Ammon's horn (tissue), 1 donor: ENCODE results near the gene SYNE4.
"Not testable (repeated sequence)": the region's sequence is repeated elsewhere in the genome, so short reads cannot be mapped to it uniquely, and the experiment has no call there.

ENCODE experiments used
- DNase-seq: peaks from one replicate; pipeline ENCODE4 v3.0.0-alpha.2; 2016; ENCODE audit warnings: low spot score

SYNE4 gene

DNA sequence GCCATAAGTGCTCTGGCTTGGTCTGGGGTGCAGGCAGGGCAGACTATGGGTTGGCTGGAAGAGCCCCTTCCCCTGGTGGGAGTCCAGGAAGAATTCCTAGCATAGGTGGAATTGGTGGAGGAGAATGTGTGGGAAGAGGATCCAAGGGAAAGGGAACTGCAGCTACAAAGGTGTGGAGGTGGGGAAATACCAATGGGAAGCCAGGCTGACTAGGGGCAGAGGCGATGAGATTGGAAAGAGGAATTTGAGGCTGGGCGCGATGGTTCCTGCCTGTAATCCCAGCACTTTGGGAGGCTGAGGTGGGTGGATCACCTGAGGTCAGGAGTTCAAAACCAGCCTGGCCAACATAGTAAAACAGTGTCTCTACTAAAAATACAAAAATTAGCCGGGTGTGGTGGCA lies 18.5 kb downstream of the SYNE4 start:
- DNase-seq: no peak

DNA sequence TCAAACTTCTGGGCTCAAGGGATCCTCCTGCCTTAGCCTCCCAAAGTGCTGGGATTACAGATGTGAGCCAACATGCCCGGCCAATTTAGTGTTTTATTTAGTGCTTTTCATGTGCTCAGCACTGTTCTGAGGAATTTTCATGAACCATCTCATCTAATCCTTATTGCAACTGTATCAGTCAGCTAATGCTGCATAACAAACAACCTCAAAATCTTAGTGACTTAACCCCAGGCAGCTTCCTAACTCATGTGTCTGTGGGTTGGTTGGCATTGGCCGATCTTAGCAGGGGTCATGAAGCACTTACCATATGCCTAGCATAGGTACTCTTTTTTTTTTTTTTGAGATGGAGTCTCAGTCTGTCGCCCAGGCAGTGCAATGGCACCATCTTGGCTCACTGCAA lies 19.8 kb downstream of the SYNE4 start:
- DNase-seq: no peak

DNA sequence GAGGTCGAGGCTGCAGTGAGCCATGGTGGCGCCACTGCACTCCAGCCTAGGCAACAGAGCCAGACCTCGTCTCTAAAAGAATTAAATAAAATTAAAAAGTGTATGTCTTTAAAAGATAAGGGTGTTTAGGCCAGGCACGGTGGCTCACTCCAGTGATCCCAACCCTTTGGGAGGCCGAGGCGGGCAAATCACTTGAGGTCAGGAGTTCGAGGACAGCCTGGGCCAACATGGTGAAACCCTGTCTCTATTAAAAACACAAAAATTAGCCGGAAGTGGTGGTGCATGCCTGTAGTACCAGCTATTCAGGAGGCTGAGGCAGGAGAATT lies 21.1 kb downstream of the SYNE4 start:
- DNase-seq: no peak

DNA sequence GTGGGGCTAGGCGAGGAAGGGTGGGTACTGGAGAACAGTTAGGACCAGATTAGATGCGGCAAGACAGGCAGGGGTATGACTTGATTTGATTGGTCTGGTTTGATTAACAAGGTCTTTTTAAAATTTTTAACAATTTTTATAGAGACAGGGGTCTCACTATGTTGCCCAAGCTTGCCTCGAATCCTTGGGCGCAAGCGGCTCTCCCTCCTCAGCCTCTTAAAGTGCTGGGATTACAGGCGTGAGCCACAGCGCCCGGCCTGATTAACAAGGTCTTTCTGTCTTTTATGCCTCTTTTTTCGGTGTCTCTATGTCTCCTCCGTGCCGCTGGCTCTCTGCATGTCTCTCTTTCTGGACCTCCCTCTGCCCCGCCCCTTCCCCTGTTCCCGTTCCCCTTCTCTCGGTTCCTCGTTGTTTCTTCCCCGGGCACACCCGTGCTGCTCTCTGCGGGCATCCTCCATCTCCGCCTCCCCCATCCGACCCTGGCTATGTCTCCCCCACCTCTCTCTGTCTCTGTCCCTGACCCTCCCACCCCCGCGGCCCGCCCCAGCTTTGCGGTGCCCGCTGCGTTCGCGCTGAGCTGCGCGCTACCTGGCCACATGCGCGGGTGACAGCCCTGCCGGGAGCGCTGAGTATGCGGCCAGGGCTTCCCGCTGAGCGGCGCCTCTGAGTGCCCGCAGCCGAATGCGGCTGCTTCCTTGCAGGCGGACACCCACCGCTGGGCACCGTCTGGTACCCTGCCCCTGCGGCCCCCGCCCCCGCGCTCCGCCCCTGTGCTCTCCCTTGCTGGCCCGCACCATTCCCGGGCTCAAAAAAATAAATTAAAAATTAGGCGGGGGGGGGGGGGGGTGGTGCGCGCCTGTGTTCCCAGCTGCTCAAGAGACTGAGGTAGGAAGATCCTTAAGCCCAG lies 21.7 kb downstream of the SYNE4 start:
- DNase-seq: peak; percentile 55

DNA sequence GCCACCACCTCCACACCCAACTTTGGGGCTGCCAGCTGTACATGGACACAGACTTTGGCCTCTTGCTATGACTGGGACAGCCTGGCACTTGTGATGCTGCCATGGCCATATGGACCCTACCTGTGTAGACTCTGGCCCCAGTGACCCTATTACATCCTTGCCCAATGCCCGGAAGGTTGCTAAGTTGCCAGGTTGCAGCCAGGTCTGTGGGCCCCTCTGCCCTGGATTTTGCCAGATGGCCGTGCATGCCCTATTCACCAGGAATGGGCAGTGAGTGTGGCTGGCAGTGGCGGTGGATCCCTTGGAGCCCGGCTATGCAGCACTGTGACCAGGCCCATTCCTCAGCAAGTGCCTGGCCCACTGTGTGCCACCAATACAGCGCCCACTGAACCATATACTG lies 22.5 kb downstream of the SYNE4 start:
- no peak for DNase-seq

DNA sequence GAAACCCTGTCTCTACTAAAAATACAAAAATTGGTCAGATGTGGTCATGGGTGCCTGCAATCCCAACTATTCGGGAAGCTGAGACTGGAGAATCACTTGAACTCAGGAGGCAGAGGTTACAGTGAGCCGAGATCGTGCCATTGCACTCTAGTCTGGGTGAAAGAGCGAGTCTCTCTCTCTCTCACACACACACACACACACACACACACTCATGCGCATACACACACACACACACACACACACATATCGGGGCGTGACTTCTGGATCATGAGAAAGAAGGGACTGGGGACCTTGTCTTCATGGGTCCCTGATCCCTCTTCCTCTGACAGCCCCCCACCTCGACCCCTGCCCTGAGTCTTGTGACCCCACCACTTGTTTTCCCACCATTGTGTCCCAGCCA lies 25.4 kb downstream of the SYNE4 start:
- DNase-seq: no peak

DNA sequence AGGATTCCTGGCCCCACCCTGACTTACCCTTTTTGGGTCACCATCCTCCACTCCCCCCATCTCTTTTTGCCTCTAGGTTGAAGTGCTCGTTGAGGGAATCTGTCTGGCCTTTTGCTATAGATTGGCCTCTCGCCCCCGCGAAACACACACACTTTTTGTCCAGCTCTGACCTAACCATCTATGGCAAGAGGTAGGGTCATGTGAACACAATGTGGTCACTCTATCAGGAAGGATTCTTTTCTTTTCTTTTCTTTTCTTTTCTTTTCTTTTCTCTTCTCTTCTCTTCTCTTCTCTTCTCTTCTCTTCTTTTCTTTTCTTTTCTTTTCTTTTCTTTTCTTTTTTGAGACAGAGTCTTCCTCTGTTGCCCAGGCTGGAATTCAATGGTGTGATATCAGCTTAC lies 27.6 kb downstream of the SYNE4 start:
- DNase-seq: not testable (repeated sequence)

DNA sequence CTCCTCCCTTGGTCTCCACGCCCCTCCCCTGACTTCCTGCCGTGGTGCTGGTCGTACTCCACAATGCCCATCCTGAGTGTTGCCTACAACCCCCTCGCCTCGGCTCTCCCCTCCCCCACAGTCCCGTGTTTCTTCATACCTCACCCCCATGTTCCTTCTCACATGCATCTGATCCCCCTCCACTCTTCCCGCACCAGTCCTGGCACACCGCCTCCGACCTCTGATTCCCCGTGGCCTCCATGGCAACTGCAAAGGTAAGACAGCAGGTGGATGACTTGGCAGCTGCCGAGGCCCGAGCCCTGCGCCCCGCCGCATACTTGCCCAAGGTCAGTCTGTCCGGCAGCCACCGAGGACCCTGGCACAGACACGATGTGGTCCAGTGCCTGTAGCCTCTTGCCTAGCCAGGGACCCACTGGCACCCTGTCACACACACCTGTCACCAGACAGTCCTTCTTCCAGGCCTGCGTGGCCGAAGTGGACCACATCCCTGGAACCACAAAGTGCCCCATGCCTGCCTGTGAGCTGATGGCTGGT lies 29.7 kb downstream of the SYNE4 start:
- no peak for DNase-seq

DNA sequence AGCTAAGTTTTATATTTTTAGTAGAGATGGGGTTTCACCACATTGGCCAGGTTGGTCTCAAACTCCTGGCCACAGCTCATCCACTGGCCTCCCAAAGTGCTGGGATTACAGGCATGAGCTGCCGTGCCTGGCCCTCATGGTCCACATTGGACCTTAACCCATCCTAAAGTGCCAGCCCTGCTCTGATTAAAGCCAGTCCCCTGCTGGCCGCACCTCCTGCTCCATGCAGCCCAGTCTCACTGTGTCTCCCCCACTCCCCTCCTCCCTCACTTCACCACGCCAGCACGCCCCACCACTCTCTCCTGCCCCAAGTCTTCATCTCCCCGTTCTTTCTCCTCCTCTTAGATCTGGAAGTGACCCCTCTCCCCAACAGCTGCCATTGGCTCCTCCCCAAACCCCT lies 30.3 kb downstream of the SYNE4 start:
- no peak for DNase-seq

DNA sequence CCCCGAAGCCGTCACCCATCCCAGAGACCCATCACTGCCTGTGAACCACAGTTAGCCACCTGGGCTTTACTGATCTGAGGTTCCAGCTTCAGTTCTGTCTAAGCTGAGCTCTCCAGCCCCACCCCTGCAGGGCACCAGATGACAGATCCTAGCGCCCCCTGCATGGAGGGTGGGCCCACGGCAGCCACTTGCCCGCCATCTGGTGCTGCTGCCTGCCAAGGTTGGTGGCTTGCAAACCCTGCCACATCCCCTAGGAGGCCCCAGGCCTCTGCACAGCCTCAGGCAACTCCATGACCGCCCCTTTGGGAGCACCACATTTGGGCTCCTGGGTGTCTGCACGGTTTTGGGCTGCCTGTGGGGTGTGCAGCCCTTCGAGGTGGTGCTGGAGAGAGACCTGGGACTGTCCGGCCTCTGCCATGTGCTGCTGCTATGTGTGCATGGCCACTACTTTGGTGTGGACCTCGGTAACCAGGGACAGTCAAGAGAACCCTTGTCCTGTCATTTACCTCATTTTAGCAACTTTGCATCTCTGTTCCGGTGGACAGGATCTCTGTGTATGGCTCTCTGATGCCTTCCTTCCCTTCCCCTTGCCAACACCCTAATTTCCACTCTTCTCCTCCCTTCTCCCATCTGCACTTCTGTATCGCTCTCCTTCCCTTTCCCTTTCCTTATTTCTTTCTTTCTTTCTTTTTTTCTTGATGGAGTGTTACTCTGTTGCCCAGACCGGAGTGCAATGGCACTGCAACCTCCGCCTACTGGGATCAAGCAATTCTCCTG lies 31.0 kb downstream of the SYNE4 start:
- DNase-seq: no peak

DNA sequence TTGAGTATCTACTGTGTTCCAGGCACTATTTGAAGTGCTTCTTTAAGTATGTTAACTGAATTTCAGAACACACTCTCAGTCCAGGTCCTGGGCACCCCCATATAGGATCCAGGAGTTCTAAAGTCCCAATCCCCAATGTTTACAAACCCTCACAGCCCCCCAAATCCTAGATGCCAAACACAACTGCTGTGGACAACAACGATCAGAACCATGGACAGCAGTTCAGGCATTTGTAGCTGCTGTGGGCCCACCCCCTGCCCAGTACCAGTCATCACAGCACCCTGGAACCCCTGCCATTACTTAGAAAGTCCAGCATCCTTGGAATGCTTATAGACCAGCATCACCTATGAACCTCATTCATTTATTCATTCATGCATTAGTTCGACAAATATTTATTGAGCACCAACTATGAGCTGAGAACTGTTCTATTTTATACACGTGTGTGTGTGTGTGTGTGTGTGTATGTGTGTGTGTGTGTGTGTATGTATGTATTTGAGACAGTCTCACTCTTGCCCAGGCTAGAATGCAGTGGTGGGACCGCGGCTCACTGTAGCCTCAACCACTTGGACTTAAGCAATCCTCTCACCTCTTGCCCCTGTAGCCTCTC lies 32.9 kb downstream of the SYNE4 start:
- DNase-seq: no peak

DNA sequence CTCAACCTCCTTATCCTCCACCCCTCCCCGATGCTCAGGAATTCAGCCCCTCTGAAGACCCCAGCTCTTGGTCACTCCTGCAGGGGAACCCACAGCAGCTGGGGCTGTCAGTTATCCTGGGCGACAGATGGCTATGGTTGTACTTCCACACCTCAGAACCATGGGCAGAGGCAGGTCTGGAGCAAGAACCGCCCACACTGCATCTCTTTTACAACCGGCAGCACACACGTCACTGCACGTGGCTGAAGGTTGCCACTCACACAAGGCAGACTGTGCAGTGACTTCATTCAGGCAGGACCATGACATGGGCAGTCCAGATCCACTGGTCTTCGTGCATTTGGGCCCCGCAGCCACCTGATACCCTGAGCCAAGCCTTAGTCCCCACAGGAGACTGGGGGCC lies 35.1 kb downstream of the SYNE4 start:
- DNase-seq: no peak

DNA sequence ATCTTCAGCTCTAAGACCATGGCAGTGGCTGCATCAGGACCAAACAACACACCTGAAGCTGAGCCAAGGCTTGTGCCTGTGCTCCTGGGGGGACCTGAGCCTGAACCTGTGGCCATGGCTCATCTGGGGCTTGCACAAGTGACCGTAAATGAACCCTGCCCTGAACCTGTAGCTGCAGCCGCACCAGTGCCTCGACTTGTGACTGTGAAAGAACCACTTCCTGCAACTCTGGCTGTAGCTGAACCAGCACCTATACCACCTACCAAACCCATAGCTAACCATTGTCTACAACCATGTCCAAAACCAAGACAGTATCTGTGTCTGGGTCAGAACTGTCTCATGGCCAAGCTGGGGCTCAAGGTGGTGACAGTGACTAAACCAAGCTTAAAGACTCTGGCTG lies 41.8 kb downstream of the SYNE4 start:
- DNase-seq: no peak

DNA sequence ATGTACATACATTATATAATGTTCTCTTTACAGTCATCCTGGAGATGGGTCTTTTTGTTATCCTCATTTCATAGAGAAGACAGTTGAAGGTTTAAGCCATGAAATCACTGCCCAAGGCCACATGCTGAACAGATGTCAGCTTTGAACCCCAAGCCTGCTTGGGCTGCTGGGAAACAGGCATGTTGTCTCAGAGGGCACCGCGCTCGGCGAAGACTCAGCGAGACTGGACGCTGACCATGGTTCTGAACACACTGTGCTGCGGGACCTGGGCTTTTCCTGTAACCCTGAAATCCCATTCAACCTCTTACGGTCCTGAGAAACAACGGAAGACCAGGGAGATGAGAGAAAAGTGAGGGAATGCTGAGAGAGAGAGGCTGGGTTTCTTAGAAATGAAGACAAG lies 45.1 kb downstream of the SYNE4 start:
- DNase-seq: no peak

DNA sequence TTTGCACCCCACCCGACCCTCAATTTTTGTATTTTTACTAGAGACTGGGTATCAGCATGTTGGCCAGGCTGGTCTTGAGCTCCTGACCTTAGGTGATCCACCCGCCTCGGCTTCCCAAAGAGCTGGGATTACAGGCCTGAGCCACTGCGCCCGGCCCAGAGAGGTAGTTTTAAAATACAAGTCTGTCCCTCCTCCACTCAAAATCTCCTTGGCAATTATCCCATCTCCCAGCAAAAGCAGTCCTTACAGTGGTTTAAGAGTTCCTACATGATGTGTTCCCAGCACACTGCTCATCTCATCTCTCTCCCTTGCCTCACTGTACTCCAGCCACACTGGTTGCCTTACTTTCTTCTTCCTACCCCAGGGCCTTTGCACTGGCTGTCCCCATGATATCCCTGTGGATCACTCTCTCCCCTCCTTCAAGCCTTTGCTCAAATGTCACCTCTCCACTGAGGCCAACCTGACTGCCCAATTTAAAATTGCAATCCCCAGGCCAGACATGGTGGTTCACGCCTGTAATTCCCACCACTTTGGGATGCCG lies 48.1 kb downstream of the SYNE4 start:
- no peak for DNase-seq

DNA sequence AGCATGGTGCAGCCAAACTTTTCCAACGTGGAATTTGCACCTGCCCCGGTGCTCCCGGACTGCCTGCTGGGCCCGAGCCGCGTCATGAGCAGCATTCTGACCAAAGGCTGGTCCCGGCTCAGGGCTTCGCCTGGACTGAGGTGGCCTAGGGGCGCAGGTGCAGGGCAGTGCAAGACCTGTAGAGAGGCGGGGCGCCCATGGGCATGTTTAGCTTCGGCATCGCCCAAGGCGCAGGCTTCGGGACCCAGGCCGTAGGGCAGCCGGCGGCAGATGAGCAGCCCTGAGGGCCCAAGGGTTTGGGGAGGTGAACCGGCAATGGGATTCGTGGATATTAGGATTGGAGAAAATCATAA lies 48.7 kb downstream of the SYNE4 start:
- no peak for DNase-seq

DNA sequence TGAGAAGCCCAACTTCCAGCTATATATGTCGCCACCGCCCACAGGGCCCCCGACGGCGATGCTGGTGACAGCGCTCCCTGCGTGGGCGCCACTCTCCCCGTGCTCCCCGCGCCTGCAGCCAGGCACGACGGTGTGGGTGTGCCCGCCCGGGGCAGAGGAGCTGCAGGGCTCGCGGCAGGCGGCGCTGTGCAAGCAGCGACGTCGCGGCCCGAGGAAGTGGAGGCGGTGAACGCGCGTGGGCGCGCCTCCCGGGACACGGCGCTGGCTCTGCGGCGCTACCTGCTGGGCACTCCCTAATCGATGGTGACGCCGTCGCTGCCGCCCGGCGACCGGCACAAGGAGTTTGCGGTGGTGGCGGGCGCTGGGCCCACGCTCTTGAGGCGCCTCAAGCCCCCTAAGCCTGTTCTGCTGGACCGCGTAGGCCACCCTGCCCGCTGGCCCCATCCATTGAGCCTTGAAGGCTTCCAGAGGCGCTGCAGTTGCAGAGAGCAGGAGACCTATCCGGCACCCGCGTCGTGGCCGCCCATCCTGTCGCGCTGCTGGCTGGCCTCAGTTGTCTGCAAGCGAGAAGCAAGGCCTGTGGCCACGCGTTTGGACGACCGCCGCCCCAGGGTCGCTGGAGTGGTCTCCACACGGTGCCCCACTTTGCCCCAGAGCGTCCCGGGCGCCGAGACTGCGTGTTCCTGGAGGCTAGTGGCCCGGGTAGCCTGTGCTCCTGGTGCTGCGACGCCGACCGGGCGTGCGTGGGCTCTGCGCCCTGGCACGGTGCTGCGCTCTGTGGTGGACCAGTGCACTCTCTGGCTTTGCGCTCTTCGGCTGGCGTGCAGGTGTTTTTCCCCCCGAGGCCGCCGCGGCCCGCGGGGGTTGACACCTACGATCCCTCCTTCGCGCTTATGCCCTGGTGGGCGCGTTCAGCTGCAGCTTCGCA lies 49.3 kb downstream of the SYNE4 start:
- DNase-seq: peak; percentile 60

DNA sequence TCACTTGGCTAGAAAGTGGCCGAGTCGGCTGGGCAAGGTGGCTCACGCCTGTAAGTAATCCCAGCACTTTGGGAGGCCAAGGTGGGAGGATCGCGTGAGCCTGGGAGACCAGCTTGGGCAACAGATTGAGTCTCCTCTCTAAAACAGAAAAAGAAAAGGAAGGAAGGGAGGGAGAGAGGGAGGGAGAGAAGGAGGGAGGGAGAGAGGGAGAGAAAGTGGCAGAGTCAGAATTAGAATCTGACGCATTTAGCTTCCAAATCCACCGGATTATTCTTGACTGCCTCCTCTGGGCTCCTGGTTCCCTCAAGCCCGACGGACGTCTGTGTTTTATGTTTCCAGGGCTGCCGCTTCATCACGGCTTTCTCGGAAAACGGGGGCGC lies 50.0 kb downstream of the SYNE4 start:
- no peak for DNase-seq

DNA sequence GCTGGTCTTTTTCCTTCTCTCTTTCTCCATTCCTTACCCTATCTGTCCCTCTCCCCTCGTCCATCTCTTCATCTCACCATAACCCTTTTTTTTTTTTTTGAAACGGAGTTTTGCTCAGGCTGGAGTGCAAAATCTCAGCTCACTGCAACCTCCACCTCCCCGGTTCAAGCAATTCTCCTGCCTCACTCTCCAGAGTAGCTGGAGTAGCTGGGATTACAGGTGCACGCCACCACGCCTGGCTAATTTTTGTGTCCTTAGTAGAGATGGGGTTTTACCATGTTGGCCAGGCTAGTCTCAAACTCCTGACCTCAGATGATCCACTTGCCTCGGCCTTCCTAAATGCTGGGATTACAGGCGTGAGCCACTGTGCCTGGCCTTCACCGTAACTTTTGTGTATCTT lies 51.2 kb downstream of the SYNE4 start:
- DNase-seq: not testable (repeated sequence)

DNA sequence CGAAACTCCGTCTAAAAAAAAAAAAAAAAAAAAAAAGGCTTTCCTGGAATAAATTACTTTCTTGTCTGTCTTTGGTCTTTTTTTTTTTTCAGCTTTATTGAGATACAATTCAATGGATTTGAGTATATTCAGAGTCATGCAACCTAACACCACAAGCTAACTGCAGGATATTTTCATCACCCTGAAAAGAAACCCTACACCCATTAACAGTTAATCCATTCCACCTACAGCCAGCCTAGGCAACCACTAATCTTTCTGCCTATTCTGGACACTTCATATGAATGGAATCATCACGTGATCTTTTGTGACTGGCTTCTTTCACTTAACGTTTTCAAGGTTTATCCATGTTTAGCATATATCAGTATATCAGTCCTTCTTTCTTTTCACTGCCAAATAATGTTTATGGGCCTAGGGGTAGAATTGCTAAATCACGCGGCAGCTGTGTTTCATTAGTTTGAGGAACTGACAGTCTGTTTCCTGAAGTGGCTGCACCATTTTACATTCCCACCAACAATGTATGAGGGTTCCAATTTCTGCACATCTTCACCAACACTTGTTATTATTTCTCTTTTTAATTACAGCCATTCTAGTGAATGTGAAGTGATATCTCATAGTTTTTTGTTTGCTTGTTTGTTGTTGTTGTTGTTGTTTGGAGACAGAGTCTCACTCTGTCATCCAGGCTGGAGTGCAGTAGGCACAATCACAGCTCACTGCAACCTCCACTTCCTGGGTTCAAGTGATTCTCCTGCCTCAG lies 52.6 kb downstream of the SYNE4 start:
- DNase-seq: no peak
